Esophagus squamous epithelium (tissue), 5 donors: Measurements from ENCODE around the gene SLC6A1. TPM values are rescaled to one million over a fixed set of nuclear protein-coding genes. Genes with fewer than 3 reads are reported as not detected.

Experiments used
- DNase-seq: peaks from one replicate; lab custom pipeline; 2025; lab: John Stamatoyannopoulos, UW
- H3K27ac ChIP-seq, 4 donors: fragments of 200-600 bp; sonication (generic); one replicate each; pipeline ENCODE4 v1.5.1; 2016 to 2019; ENCODE audit warnings: mild to moderate bottlenecking in 1 of 4
- H3K27me3 ChIP-seq, 4 donors: fragments of 200-600 bp; sonication (generic); 1 replicate in 3 of 4; 2 replicates in 1 of 4; pipeline versions ENCODE4 v1.5.1 to v1.6.0; 2017 to 2021; ENCODE audit warnings: antibody characterized with exemption in 1 of 4
- H3K36me3 ChIP-seq, 3 donors: fragments of 200-600 bp; sonication (generic); one replicate each; pipeline ENCODE4 v1.5.1; 2016 to 2019
- H3K4me1 ChIP-seq, 3 donors: fragments of 200-600 bp; sonication (generic); one replicate each; pipeline ENCODE4 v1.5.1; 2017 to 2019
- H3K4me3 ChIP-seq, 4 donors: fragments of 200-600 bp; sonication (generic); 1 replicate in 3 of 4; 2 replicates in 1 of 4; pipeline ENCODE4 v1.5.1; 2016 to 2019; ENCODE audit warnings: mild to moderate bottlenecking in 2 of 4, moderate library complexity in 1 of 4
- H3K9me3 ChIP-seq, 3 donors: fragments of 200-600 bp; sonication (generic); one replicate each; pipeline ENCODE4 v1.5.1; 2016 to 2019
- CTCF ChIP-seq, 6 experiments: fragments of 450-650 bp in 4 of 6; fragments of 200-600 bp in 2 of 6; sonication (generic) in 2 of 6; IDR thresholded peaks; one replicate each; pipeline ENCODE4 v1.5.1; 2016 to 2019; ENCODE audit warnings: antibody characterized with exemption in 6 of 6, mild to moderate bottlenecking in 4 of 6, moderate library complexity in 4 of 6
- POLR2A ChIP-seq, 4 donors: fragments of 450-650 bp; IDR thresholded peaks; one replicate each; pipeline ENCODE4 v1.6.1; 2017; ENCODE audit warnings: antibody characterized with exemption in 4 of 4, mild to moderate bottlenecking in 4 of 4, moderate library complexity in 3 of 4
- WGBS, 2 donors: methylation state at CpG; one replicate each; pipeline ENCODE4 v1.1.5; 2018; 5-methylcytosine and 5-hydroxymethylcytosine counted together
- intact Hi-C: fragments of 100-400 bp; cut with DNase I; formaldehyde crosslinking; loops from one replicate; pipeline ENCODE4 v1.15.0; 2022
- total RNA-seq, 4 donors: library from RNA; depleted of rRNA; stranded (reverse); fragments of >200 nt; gene quantifications; one replicate each; pipeline ENCODE4 v1.1.0, GENCODE V29; 2016
- donor health status: DM: yes; HTN: yes; CAD: no.

SLC6A1 gene
- total RNA-seq, 4 donors from 2014 or later: 8.6 to 34.4 (median 22.3) TPM

- peaks cover 20 to 87% (median 24%) of the 10 kb centered on the region in 3 donors for H3K4me1 ChIP-seq
- intact Hi-C loops: no loop called here
- no peaks in the 10 kb centered on the region for H3K27me3 ChIP-seq
These were observed 14.7 kb downstream of the SLC6A1 start for GRCh38 chr3:11006986-11007933.

GRCh38 chr3:11009898-11010297 lies 17.4 kb downstream of the SLC6A1 start:
- Histone ChIP-seq H3K27me3 (no peaks in the 10 kb centered on the region), H3K9me3 (no peaks in the 10 kb centered on the region), H3K4me1 (peaks cover 22 to 85% (median 33%) of the 10 kb centered on the region in 3 donors), H3K4me3 (no peak overlapping the region), H3K36me3 (no peaks in the 10 kb centered on the region), H3K27ac (peak overlapping the region in 3 of 4 donors; percentile 47 to 85 (median 84))
- intact Hi-C loops: no loop called here
- 63 to 80% methylated on average over 4 of the region's 4 CpGs for WGBS, 2 donors
- DNase-seq: no peak
- TF ChIP-seq CTCF (IDR thresholded peaks at IDR 0.05) (no peak), POLR2A (IDR thresholded peaks at IDR 0.05) (no peak)

More at GRCh38 chr3:11006986-11007933, 14.7 kb downstream of the SLC6A1 start:
- no peak overlapping the region for H3K4me3 ChIP-seq
- no peaks in the 10 kb centered on the region for H3K36me3 ChIP-seq
- 82 to 83% methylated on average over 14 to 15 of the region's 20 CpGs for WGBS, 2 donors
- no peaks in the 10 kb centered on the region for H3K9me3 ChIP-seq
- TF ChIP-seq POLR2A (IDR thresholded peaks at IDR 0.05) (no peak), CTCF (IDR thresholded peaks at IDR 0.05) (no peak)
- peak overlapping the region in 1 of 4 donors; percentile 32 for H3K27ac ChIP-seq
- DNase-seq: no peak

GRCh38 chr3:11010426-11011165 lies 18.0 kb downstream of the SLC6A1 start:
- no peaks in the 10 kb centered on the region for H3K9me3 ChIP-seq
- no peaks in the 10 kb centered on the region for H3K36me3 ChIP-seq
- intact Hi-C loops: no loop called here
- H3K4me1 ChIP-seq: peaks cover 15 to 78% (median 26%) of the 10 kb centered on the region in 3 donors
- no peak for TF ChIP-seq POLR2A (IDR thresholded peaks at IDR 0.05)
- TF ChIP-seq CTCF (IDR thresholded peaks at IDR 0.05): no peak
- DNase-seq: no peak
- WGBS, 2 donors: 66 to 68% methylated on average over 11 to 13 of the region's 15 CpGs
- H3K27me3 ChIP-seq: peaks cover 0 to 4% (median 0%) of the 10 kb centered on the region in 4 donors
- H3K27ac ChIP-seq: peak overlapping the region in 3 of 4 donors; percentile 47 to 85 (median 84)
- H3K4me3 ChIP-seq: no peak overlapping the region

- Histone ChIP-seq H3K27me3 (peaks cover 0 to 9% (median 0%) of the 10 kb centered on the region in 4 donors), H3K27ac (peak overlapping the region in 3 of 4 donors; percentile 82 to 85 (median 84)), H3K4me3 (no peak overlapping the region), H3K36me3 (peaks cover 0 to 24% (median 0%) of the 10 kb centered on the region in 3 donors), H3K4me1 (peaks cover 14 to 64% (median 20%) of the 10 kb centered on the region in 3 donors), H3K9me3 (no peaks in the 10 kb centered on the region)
- intact Hi-C loops: no loop called here
- no peak for DNase-seq
- TF ChIP-seq CTCF (IDR thresholded peaks at IDR 0.05) (no peak), POLR2A (IDR thresholded peaks at IDR 0.05) (no peak)
- 90 to 91% methylated on average over 2 to 3 of the region's 4 CpGs for WGBS, 2 donors
These were observed 21.7 kb downstream of the SLC6A1 start for GRCh38 chr3:11014253-11014652.
